ENCODE results near the gene NLRC5.
"Not testable (repeated sequence)": the region's sequence is repeated elsewhere in the genome, so short reads cannot be mapped to it uniquely, and the experiment has no call there.

NLRC5 gene

GRCh38 chr16:57098188-57098841 lies 109.0 kb downstream of the NLRC5 start:
- DNase-seq (ENCODE audit: low read depth in 2 of 2): no peak

- not testable (repeated sequence) for DNase-seq (ENCODE audit: low read depth in 2 of 2)
Observed at GRCh38 chr16:57099965-57100364, 110.6 kb downstream of the NLRC5 start.

GRCh38 chr16:57100445-57100844 lies 111.1 kb downstream of the NLRC5 start:
- no peak for DNase-seq (ENCODE audit: low read depth in 2 of 2)

- DNase-seq (ENCODE audit: low read depth in 2 of 2): no peak
Observed at GRCh38 chr16:57102888-57103851, 113.8 kb downstream of the NLRC5 start.

- no peak for DNase-seq (ENCODE audit: low read depth in 2 of 2)
Observed at GRCh38 chr16:57104706-57105105, 115.3 kb downstream of the NLRC5 start.

- no peak for DNase-seq (ENCODE audit: low read depth in 2 of 2)
Observed at GRCh38 chr16:57105184-57105583, 115.8 kb downstream of the NLRC5 start.

GRCh38 chr16:57106767-57107166 lies 117.4 kb downstream of the NLRC5 start:
- DNase-seq (ENCODE audit: low read depth in 2 of 2): no peak

- DNase-seq (ENCODE audit: low read depth in 2 of 2): no peak
Observed at GRCh38 chr16:57107321-57107922, 118.1 kb downstream of the NLRC5 start.

- no peak for DNase-seq (ENCODE audit: low read depth in 2 of 2)
Observed at GRCh38 chr16:57108432-57108831, 119.1 kb downstream of the NLRC5 start.

- not testable (repeated sequence) for DNase-seq (ENCODE audit: low read depth in 2 of 2)
Observed at GRCh38 chr16:57109259-57110105, 120.1 kb downstream of the NLRC5 start.

- no peak for DNase-seq (ENCODE audit: low read depth in 2 of 2)
Observed at GRCh38 chr16:57110937-57111336, 121.6 kb downstream of the NLRC5 start.

- no peak for DNase-seq (ENCODE audit: low read depth in 2 of 2)
Observed at GRCh38 chr16:57111420-57111819, 122.1 kb downstream of the NLRC5 start.

- no peak for DNase-seq (ENCODE audit: low read depth in 2 of 2)
Observed at GRCh38 chr16:57112403-57113041, 123.2 kb downstream of the NLRC5 start.

- DNase-seq (ENCODE audit: low read depth in 2 of 2): no peak
Observed at GRCh38 chr16:57113042-57113453, 123.7 kb downstream of the NLRC5 start.

- DNase-seq (ENCODE audit: low read depth in 2 of 2): no peak
Observed at GRCh38 chr16:57113664-57114063, 124.3 kb downstream of the NLRC5 start.

- no peak for DNase-seq (ENCODE audit: low read depth in 2 of 2)
Observed at GRCh38 chr16:57115168-57115513, 125.8 kb downstream of the NLRC5 start.

GRCh38 chr16:57115514-57116182 lies 126.3 kb downstream of the NLRC5 start:
- DNase-seq (ENCODE audit: low read depth in 2 of 2): no peak

GRCh38 chr16:57118461-57119084 lies 129.2 kb downstream of the NLRC5 start:
- DNase-seq (ENCODE audit: low read depth in 2 of 2): no peak

- DNase-seq (ENCODE audit: low read depth in 2 of 2): no peak
Observed at GRCh38 chr16:57123216-57123973, 134.0 kb downstream of the NLRC5 start.

Data from stimulated activated CD8-positive, alpha-beta memory T cell treated with anti-CD3 and anti-CD28 coated beads, Interleukin-7, amount 100 ng/mL, for 4 hours (primary cell).